B cell (primary cell): ENCODE data around the gene FAM118A.

ENCODE experiments used
- EZH2 ChIP-seq: IDR thresholded peaks from 2 replicates; pipeline ENCODE4 v1.6.1; 2012; ENCODE audit warnings: borderline replicate concordance, low read depth, mild to moderate bottlenecking, moderate library complexity, low read length; ENCODE audit not compliant: insufficient read depth, poor library complexity, severe bottlenecking
- TF ChIP-seq, protein P1 (sequence below): fragments of 200-600 bp; IDR thresholded peaks from one replicate; pipeline ENCODE4 v1.8.0; 2022; ENCODE audit warnings: antibody characterized with exemption, mild to moderate bottlenecking

GRCh38 chr22:45331486-45331885 lies 21.8 kb downstream of the FAM118A start:
- TF ChIP-seq, protein P1, sequence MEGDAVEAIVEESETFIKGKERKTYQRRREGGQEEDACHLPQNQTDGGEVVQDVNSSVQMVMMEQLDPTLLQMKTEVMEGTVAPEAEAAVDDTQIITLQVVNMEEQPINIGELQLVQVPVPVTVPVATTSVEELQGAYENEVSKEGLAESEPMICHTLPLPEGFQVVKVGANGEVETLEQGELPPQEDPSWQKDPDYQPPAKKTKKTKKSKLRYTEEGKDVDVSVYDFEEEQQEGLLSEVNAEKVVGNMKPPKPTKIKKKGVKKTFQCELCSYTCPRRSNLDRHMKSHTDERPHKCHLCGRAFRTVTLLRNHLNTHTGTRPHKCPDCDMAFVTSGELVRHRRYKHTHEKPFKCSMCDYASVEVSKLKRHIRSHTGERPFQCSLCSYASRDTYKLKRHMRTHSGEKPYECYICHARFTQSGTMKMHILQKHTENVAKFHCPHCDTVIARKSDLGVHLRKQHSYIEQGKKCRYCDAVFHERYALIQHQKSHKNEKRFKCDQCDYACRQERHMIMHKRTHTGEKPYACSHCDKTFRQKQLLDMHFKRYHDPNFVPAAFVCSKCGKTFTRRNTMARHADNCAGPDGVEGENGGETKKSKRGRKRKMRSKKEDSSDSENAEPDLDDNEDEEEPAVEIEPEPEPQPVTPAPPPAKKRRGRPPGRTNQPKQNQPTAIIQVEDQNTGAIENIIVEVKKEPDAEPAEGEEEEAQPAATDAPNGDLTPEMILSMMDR = no peak
- no peak for TF ChIP-seq EZH2
